GM23338 (cell line): Measurements from ENCODE around the gene GRK3. TPM values are rescaled to one million over a fixed set of nuclear protein-coding genes. Genes with fewer than 3 reads are reported as not detected.

Experiments used
- ATAC-seq: fragments of 200-7000 bp; cut with Tn5 transposase; 3 replicates; pipeline ENCODE4 v1.9.1; 2020
- DNase-seq: peaks from one replicate; pipeline ENCODE4 v3.0.0-alpha.2; 2015; ENCODE audit warnings: low spot score
- H2AFZ ChIP-seq: fragments of 200-600 bp; sonication (generic); 2 replicates; pipeline ENCODE4 v1.8.0; 2016; ENCODE audit warnings: antibody characterized with exemption, mild to moderate bottlenecking, moderate library complexity
- H3F3A ChIP-seq: fragments of 200-600 bp; sonication (generic); replicated peaks from 2 replicates; pipeline ENCODE4 v1.8.0; 2017; ENCODE audit warnings: antibody characterized with exemption, mixed run types, low read depth
- H3K27ac ChIP-seq: fragments of 200-600 bp; sonication (generic); 2 replicates; pipeline ENCODE4 v1.6.1; 2016; ENCODE audit warnings: low read depth
- H3K27me3 ChIP-seq: fragments of 200-600 bp; sonication (generic); 2 replicates; pipeline ENCODE4 v1.8.0; 2016; ENCODE audit warnings: mild to moderate bottlenecking, mixed run types, moderate library complexity; ENCODE audit not compliant: insufficient read depth
- H3K36me3 ChIP-seq: fragments of 200-600 bp; sonication (generic); 2 replicates; pipeline ENCODE4 v1.8.0; 2016; ENCODE audit warnings: mild to moderate bottlenecking; ENCODE audit not compliant: insufficient read depth
- H3K4me1 ChIP-seq: fragments of 200-600 bp; sonication (generic); 2 replicates; pipeline ENCODE4 v1.8.0; 2016; ENCODE audit warnings: mild to moderate bottlenecking, moderate library complexity; ENCODE audit not compliant: insufficient read depth
- H3K4me2 ChIP-seq: fragments of 200-600 bp; sonication (generic); 2 replicates; pipeline ENCODE4 v1.7.1; 2017; ENCODE audit warnings: mixed run types
- H3K4me3 ChIP-seq: fragments of 200-600 bp; sonication (generic); 2 replicates; pipeline ENCODE4 v1.6.1; 2016; ENCODE audit warnings: mixed run types
- H3K79me2 ChIP-seq: fragments of 200-600 bp; sonication (generic); replicated peaks from 2 replicates; pipeline ENCODE4 v1.8.0; 2017; ENCODE audit warnings: mild to moderate bottlenecking; ENCODE audit not compliant: insufficient read depth
- H3K9me2 ChIP-seq: fragments of 200-600 bp; sonication (generic); 2 replicates; pipeline ENCODE4 v1.8.0; 2017; ENCODE audit not compliant: insufficient read depth
- H4K20me1 ChIP-seq: fragments of 200-600 bp; sonication (generic); replicated peaks from 2 replicates; pipeline ENCODE4 v1.8.0; 2017; ENCODE audit warnings: mild to moderate bottlenecking; ENCODE audit not compliant: insufficient read depth
- H3K27ac Mint-ChIP-seq: 2 replicates; pipeline ENCODE4 v1.8.0; 2020; ENCODE audit warnings: inconsistent platforms, mild to moderate bottlenecking, moderate library complexity, mixed read lengths
- H3K27me3 Mint-ChIP-seq: 3 replicates; pipeline ENCODE4 v1.8.0; 2022; ENCODE audit warnings: low read depth, mild to moderate bottlenecking, moderate library complexity, mixed read lengths, inconsistent platforms; ENCODE audit not compliant: insufficient read depth, poor library complexity
- H3K36me3 Mint-ChIP-seq: 3 replicates; pipeline ENCODE4 v1.8.0; 2021; ENCODE audit warnings: low read depth, mild to moderate bottlenecking, inconsistent platforms, moderate library complexity, mixed read lengths
- H3K4me1 Mint-ChIP-seq: 3 replicates; pipeline ENCODE4 v1.8.0; 2020; ENCODE audit warnings: mild to moderate bottlenecking, inconsistent platforms, mixed read lengths
- H3K4me3 Mint-ChIP-seq: 3 replicates; pipeline ENCODE4 v1.8.0; 2021; ENCODE audit warnings: moderate library complexity, mild to moderate bottlenecking, inconsistent platforms, mixed read lengths
- H3K9me3 Mint-ChIP-seq: 3 replicates; pipeline ENCODE4 v1.8.0; 2020; ENCODE audit warnings: moderate library complexity, mild to moderate bottlenecking, inconsistent platforms, mixed read lengths
- CREB1 ChIP-seq: fragments of 250-450 bp; sonication (Bioruptor Pico); IDR thresholded peaks from 2 replicates; pipeline ENCODE4 v1.5.0; 2020; ENCODE audit warnings: low read depth, mild to moderate bottlenecking, moderate library complexity
- CTCF ChIP-seq, 2 experiments: fragments of 200-600 bp in 1 of 2; sonication (generic) in 1 of 2; conservative IDR thresholded peaks; 2 replicates each; pipeline versions ENCODE4 v1.5.1 to v1.6.1; 2016 to 2017; ENCODE audit warnings: antibody characterized with exemption in 2 of 2, low read depth in 2 of 2, mild to moderate bottlenecking in 2 of 2, moderate library complexity in 1 of 2
- EZH2 ChIP-seq: fragments of 200-600 bp; sonication (generic); IDR thresholded peaks from one replicate; pipeline ENCODE4 v1.8.0; 2017; ENCODE audit warnings: antibody characterized with exemption, mild to moderate bottlenecking, low read depth; ENCODE audit not compliant: unreplicated experiment
- STAT1 ChIP-seq: IDR thresholded peaks from one replicate; pipeline ENCODE4 v1.6.1; 2016; ENCODE audit warnings: antibody characterized with exemption; ENCODE audit not compliant: unreplicated experiment
- ZNF331 ChIP-seq: fragments of 250-450 bp; sonication (Bioruptor Pico); IDR thresholded peaks from 2 replicates; pipeline ENCODE4 v1.5.0; 2020; ENCODE audit warnings: low read depth, mild to moderate bottlenecking, moderate library complexity
- polyA plus RNA-seq: library from polyadenylated mRNA; unstranded; fragments of >200 nt; fragmentation: Nextera tagmentation; extraction: Ambion mirVana; gene quantifications from 2 replicates; pipeline ENCODE4 v1.2.1, GENCODE V29; 2016
- total RNA-seq: library from RNA; depleted of rRNA; stranded (reverse); fragments of >200 nt; shearing (Covaris generic); gene quantifications from 2 replicates; pipeline ENCODE4 v1.2.3, GENCODE V29; 2014
- TF ChIP-seq, protein P1 (sequence below): IDR thresholded peaks from one replicate; pipeline ENCODE4 v1.6.1; 2018; ENCODE audit warnings: antibody characterized with exemption; ENCODE audit not compliant: unreplicated experiment
- TF ChIP-seq, protein P2 (sequence below): IDR thresholded peaks from 2 replicates; pipeline ENCODE4 v1.6.1; 2016; ENCODE audit warnings: antibody characterized with exemption
- TF ChIP-seq, protein P3 (sequence below): fragments of 250-450 bp; sonication (Bioruptor Pico); IDR thresholded peaks from 2 replicates; pipeline ENCODE4 v1.5.0; 2020; ENCODE audit warnings: mild to moderate bottlenecking, moderate library complexity

The GRK3 gene
- total and polyA plus RNA-seq, 2 experiments from 2014 or later, result 6.0 to 25.3 TPM

DNA sequence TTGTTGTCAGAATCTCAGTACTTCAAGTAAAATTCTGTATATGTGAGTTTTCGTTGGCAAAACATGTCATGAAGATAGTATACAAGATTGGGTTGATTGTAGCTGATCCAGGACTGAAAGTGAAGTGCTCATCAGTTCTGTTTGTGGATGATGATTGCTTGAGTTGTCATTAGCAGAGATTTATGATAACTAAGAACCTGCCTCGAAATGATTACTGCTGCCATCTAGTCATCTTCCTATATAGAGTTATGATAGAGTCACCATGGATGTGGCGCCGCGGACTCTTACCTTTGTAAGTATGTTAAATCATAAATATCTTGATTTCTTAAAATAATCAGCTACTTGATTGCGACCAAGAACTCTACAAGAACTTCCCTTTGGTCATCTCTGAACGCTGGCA is 149.6 kb downstream of the GRK3 start (continued):
- TF ChIP-seq, protein P1, sequence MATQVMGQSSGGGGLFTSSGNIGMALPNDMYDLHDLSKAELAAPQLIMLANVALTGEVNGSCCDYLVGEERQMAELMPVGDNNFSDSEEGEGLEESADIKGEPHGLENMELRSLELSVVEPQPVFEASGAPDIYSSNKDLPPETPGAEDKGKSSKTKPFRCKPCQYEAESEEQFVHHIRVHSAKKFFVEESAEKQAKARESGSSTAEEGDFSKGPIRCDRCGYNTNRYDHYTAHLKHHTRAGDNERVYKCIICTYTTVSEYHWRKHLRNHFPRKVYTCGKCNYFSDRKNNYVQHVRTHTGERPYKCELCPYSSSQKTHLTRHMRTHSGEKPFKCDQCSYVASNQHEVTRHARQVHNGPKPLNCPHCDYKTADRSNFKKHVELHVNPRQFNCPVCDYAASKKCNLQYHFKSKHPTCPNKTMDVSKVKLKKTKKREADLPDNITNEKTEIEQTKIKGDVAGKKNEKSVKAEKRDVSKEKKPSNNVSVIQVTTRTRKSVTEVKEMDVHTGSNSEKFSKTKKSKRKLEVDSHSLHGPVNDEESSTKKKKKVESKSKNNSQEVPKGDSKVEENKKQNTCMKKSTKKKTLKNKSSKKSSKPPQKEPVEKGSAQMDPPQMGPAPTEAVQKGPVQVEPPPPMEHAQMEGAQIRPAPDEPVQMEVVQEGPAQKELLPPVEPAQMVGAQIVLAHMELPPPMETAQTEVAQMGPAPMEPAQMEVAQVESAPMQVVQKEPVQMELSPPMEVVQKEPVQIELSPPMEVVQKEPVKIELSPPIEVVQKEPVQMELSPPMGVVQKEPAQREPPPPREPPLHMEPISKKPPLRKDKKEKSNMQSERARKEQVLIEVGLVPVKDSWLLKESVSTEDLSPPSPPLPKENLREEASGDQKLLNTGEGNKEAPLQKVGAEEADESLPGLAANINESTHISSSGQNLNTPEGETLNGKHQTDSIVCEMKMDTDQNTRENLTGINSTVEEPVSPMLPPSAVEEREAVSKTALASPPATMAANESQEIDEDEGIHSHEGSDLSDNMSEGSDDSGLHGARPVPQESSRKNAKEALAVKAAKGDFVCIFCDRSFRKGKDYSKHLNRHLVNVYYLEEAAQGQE, result no peak
- no peak for TF ChIP-seq ZNF331 (CRISPR knock-in tag)

GRCh38 chr22:25714739-25715138 is 150.3 kb downstream of the GRK3 start:
- H3K9me3 Mint-ChIP-seq, result no peaks in the 10 kb centered on the region
- no peaks in the 10 kb centered on the region for H3K4me1 ChIP-seq
- no peaks in the 10 kb centered on the region for H3F3A ChIP-seq
- ATAC-seq, result no peak
- H3K27ac ChIP-seq, result no peak overlapping the region
- H3K36me3 Mint-ChIP-seq, result peaks cover 10% of the 10 kb centered on the region
- no peak overlapping the region for H3K4me3 Mint-ChIP-seq
- peaks cover 4% of the 10 kb centered on the region; the same call in 1 of the 2 replicates for H3K36me3 ChIP-seq
- H3K27me3 ChIP-seq, result no peaks in the 10 kb centered on the region
- no peaks in the 10 kb centered on the region for H3K27me3 Mint-ChIP-seq
- peaks cover 13% of the 10 kb centered on the region; the same call in 1 of the 2 replicates for H4K20me1 ChIP-seq
- TF ChIP-seq CTCF (conservative IDR thresholded peaks at IDR 0.05; ENCODE audit: low read depth in 2 of 2) (no peak), CREB1 (no peak), STAT1 (no peak), EZH2 (no peak)
- TF ChIP-seq, protein P2, sequence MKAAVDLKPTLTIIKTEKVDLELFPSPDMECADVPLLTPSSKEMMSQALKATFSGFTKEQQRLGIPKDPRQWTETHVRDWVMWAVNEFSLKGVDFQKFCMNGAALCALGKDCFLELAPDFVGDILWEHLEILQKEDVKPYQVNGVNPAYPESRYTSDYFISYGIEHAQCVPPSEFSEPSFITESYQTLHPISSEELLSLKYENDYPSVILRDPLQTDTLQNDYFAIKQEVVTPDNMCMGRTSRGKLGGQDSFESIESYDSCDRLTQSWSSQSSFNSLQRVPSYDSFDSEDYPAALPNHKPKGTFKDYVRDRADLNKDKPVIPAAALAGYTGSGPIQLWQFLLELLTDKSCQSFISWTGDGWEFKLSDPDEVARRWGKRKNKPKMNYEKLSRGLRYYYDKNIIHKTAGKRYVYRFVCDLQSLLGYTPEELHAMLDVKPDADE, result no peak
- TF ChIP-seq, protein P3, sequence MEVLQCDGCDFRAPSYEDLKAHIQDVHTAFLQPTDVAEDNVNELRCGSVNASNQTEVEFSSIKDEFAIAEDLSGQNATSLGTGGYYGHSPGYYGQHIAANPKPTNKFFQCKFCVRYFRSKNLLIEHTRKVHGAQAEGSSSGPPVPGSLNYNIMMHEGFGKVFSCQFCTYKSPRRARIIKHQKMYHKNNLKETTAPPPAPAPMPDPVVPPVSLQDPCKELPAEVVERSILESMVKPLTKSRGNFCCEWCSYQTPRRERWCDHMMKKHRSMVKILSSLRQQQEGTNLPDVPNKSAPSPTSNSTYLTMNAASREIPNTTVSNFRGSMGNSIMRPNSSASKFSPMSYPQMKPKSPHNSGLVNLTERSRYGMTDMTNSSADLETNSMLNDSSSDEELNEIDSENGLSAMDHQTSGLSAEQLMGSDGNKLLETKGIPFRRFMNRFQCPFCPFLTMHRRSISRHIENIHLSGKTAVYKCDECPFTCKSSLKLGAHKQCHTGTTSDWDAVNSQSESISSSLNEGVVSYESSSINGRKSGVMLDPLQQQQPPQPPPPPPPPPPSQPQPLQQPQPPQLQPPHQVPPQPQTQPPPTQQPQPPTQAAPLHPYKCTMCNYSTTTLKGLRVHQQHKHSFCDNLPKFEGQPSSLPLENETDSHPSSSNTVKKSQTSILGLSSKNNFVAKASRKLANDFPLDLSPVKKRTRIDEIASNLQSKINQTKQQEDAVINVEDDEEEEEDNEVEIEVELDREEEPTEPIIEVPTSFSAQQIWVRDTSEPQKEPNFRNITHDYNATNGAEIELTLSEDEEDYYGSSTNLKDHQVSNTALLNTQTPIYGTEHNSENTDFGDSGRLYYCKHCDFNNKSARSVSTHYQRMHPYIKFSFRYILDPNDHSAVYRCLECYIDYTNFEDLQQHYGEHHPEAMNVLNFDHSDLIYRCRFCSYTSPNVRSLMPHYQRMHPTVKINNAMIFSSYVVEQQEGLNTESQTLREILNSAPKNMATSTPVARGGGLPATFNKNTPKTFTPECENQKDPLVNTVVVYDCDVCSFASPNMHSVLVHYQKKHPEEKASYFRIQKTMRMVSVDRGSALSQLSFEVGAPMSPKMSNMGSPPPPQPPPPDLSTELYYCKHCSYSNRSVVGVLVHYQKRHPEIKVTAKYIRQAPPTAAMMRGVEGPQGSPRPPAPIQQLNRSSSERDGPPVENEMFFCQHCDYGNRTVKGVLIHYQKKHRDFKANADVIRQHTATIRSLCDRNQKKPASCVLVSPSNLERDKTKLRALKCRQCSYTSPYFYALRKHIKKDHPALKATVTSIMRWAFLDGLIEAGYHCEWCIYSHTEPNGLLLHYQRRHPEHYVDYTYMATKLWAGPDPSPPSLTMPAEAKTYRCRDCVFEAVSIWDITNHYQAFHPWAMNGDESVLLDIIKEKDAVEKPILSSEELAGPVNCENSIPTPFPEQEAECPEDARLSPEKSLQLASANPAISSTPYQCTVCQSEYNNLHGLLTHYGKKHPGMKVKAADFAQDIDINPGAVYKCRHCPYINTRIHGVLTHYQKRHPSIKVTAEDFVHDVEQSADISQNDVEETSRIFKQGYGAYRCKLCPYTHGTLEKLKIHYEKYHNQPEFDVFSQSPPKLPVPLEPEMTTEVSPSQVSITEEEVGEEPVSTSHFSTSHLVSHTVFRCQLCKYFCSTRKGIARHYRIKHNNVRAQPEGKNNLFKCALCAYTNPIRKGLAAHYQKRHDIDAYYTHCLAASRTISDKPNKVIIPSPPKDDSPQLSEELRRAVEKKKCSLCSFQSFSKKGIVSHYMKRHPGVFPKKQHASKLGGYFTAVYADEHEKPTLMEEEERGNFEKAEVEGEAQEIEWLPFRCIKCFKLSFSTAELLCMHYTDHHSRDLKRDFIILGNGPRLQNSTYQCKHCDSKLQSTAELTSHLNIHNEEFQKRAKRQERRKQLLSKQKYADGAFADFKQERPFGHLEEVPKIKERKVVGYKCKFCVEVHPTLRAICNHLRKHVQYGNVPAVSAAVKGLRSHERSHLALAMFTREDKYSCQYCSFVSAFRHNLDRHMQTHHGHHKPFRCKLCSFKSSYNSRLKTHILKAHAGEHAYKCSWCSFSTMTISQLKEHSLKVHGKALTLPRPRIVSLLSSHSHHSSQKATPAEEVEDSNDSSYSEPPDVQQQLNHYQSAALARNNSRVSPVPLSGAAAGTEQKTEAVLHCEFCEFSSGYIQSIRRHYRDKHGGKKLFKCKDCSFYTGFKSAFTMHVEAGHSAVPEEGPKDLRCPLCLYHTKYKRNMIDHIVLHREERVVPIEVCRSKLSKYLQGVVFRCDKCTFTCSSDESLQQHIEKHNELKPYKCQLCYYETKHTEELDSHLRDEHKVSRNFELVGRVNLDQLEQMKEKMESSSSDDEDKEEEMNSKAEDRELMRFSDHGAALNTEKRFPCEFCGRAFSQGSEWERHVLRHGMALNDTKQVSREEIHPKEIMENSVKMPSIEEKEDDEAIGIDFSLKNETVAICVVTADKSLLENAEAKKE, result no peak
- no peak overlapping the region for H3K4me2 ChIP-seq
- no peak overlapping the region for H2AFZ ChIP-seq
- H3K27ac Mint-ChIP-seq, result no peak overlapping the region
- H3K79me2 ChIP-seq, result no peaks in the 10 kb centered on the region
- no peaks in the 10 kb centered on the region for H3K9me2 ChIP-seq
- H3K4me3 ChIP-seq, result no peak overlapping the region
- DNase-seq, result no peak
- H3K4me1 Mint-ChIP-seq, result peaks cover 4% of the 10 kb centered on the region; the same call in 1 of the 3 replicates
